Gastroesophageal sphincter (tissue), 4 donors: ENCODE measurements around the gene SHE. TPM values are rescaled to one million over a fixed set of nuclear protein-coding genes. Genes with fewer than 3 reads are reported as not detected.
"Not testable (repeated sequence)": the region's sequence is repeated elsewhere in the genome, so short reads cannot be mapped to it uniquely, and the experiment has no call there.

Source experiments
- ATAC-seq: fragments of 150-250 bp; one replicate; pipeline ENCODE4 v1.9.1; 2016; ENCODE audit warnings: mild to moderate bottlenecking, moderate library complexity
- H3K27ac ChIP-seq, 4 donors: fragments of 200-600 bp; sonication (generic) in 3 of 4; 1 replicate in 3 of 4; 2 replicates in 1 of 4; pipeline ENCODE4 v1.5.1; 2016 to 2019
- H3K27me3 ChIP-seq: fragments of 200-600 bp; sonication (generic); one replicate; pipeline ENCODE4 v1.5.1; 2019
- H3K36me3 ChIP-seq, 2 donors: fragments of 200-600 bp; sonication (generic); one replicate each; pipeline ENCODE4 v1.5.1; 2019; ENCODE audit warnings: control low read depth in 1 of 2
- H3K4me1 ChIP-seq, 3 donors: fragments of 200-600 bp; sonication (generic); 1 replicate in 2 of 3; 2 replicates in 1 of 3; pipeline ENCODE4 v1.5.1; 2016 to 2019; ENCODE audit warnings: control low read depth in 2 of 3
- H3K4me3 ChIP-seq, 2 donors: fragments of 200-600 bp; sonication (generic); one replicate each; pipeline ENCODE4 v1.5.1; 2019; ENCODE audit warnings: mild to moderate bottlenecking in 1 of 2, moderate library complexity in 1 of 2
- H3K9me3 ChIP-seq, 3 donors: fragments of 200-600 bp; sonication (generic); one replicate each; pipeline ENCODE4 v1.5.1; 2017 to 2019; ENCODE audit warnings: control low read depth in 2 of 3
- CTCF ChIP-seq, 4 experiments: fragments of 200-600 bp in 2 of 4; fragments of 450-650 bp in 2 of 4; sonication (generic) in 1 of 4; IDR thresholded peaks; one replicate each; pipeline ENCODE4 v1.5.1; 2017 to 2019; ENCODE audit warnings: antibody characterized with exemption in 4 of 4, mild to moderate bottlenecking in 2 of 4, moderate library complexity in 2 of 4
- EP300 ChIP-seq: sonication (generic); formaldehyde crosslinking; IDR thresholded peaks from one replicate; pipeline ENCODE4 v1.6.1; 2017; ENCODE audit warnings: antibody characterized with exemption, mild to moderate bottlenecking
- POLR2A ChIP-seq, 2 donors: fragments of 450-650 bp; IDR thresholded peaks; one replicate each; pipeline ENCODE4 v1.6.1; 2017; ENCODE audit warnings: antibody characterized with exemption in 2 of 2, mild to moderate bottlenecking in 2 of 2, moderate library complexity in 1 of 2
- POLR2AphosphoS5 ChIP-seq: sonication (generic); formaldehyde crosslinking; IDR thresholded peaks from one replicate; pipeline ENCODE4 v1.6.1; 2017; ENCODE audit warnings: antibody characterized with exemption
- whole genome bisulfite sequencing, 2 donors: methylation state at CpG; one replicate each; pipeline ENCODE4 v1.1.5; 2018; ENCODE audit warnings: low coverage in 1 of 2; 5-methylcytosine and 5-hydroxymethylcytosine counted together
- total RNA-seq, 4 donors: library from RNA; depleted of rRNA; stranded (reverse); fragments of >200 nt; gene quantifications; one replicate each; pipeline ENCODE4 v1.1.0, GENCODE V29; 2016

SHE gene
- total RNA-seq, 4 donors from 2014 or later: 7.2 to 13.9 (median 11.7) TPM

GRCh38 chr1:154539486-154540483, 37.6 kb upstream of the SHE start:
- no peak overlapping the region for H3K27ac ChIP-seq
- no peak for TF ChIP-seq EP300
- no peak for TF ChIP-seq POLR2A (IDR thresholded peaks at IDR 0.05)
- no peak for TF ChIP-seq POLR2AphosphoS5
- H3K4me3 ChIP-seq: no peak overlapping the region
- peaks cover 27% of the 10 kb centered on the region for H3K27me3 ChIP-seq
- H3K36me3 ChIP-seq: no peaks in the 10 kb centered on the region
- no peaks in the 10 kb centered on the region for H3K9me3 ChIP-seq
- no peak for ATAC-seq
- no peaks in the 10 kb centered on the region for H3K4me1 ChIP-seq
- WGBS, 2 donors: 82 to 86% methylated on average over 8 of the region's 9 CpGs

- ATAC-seq: no peak
- TF ChIP-seq CTCF (IDR thresholded peaks at IDR 0.05) (no peak), POLR2AphosphoS5 (no peak), EP300 (no peak), POLR2A (IDR thresholded peaks at IDR 0.05) (no peak)
Measured at GRCh38 chr1:154536570-154536969, 34.4 kb upstream of the SHE start.

GRCh38 chr1:154533952-154534844, 32.0 kb upstream of the SHE start:
- TF ChIP-seq EP300 (no peak), CTCF (IDR thresholded peaks at IDR 0.05) (peak in 2 of 4 experiments; percentile 29)
- no peak for ATAC-seq
- H3K36me3 ChIP-seq: no peaks in the 10 kb centered on the region
- H3K4me1 ChIP-seq: no peaks in the 10 kb centered on the region
- H3K27ac ChIP-seq: no peak overlapping the region
- peaks cover 6% of the 10 kb centered on the region for H3K27me3 ChIP-seq
- 54 to 62% methylated on average over 8 to 10 of the region's 11 CpGs for WGBS, 2 donors
- H3K4me3 ChIP-seq: no peak overlapping the region
- no peaks in the 10 kb centered on the region for H3K9me3 ChIP-seq

More at GRCh38 chr1:154536570-154536969, 34.4 kb upstream of the SHE start:
- H3K4me1 ChIP-seq: no peaks in the 10 kb centered on the region
- no peaks in the 10 kb centered on the region for H3K36me3 ChIP-seq
- WGBS, 2 donors: 71 to 77% methylated on average over 6 to 7 of the region's 7 CpGs
- peaks cover 16% of the 10 kb centered on the region for H3K27me3 ChIP-seq
- H3K9me3 ChIP-seq: no peaks in the 10 kb centered on the region
- H3K27ac ChIP-seq: no peak overlapping the region
- no peak overlapping the region for H3K4me3 ChIP-seq

GRCh38 chr1:154531950-154532349, 29.7 kb upstream of the SHE start:
- H3K4me3 ChIP-seq, H3K4me1 ChIP-seq, H3K27me3 ChIP-seq, H3K27ac ChIP-seq, H3K36me3 ChIP-seq, H3K9me3 ChIP-seq, ATAC-seq: not testable (repeated sequence)
- WGBS, 2 donors: no CpG with 5 or more reads among the region's 13 CpGs

- Histone ChIP-seq H3K9me3 (no peaks in the 10 kb centered on the region), H3K4me3 (no peak overlapping the region), H3K27me3 (no peaks in the 10 kb centered on the region), H3K27ac (no peak overlapping the region), H3K36me3 (no peaks in the 10 kb centered on the region), H3K4me1 (no peaks in the 10 kb centered on the region)
- no peak for ATAC-seq
- TF ChIP-seq POLR2AphosphoS5 (no peak), POLR2A (IDR thresholded peaks at IDR 0.05) (no peak), EP300 (no peak), CTCF (IDR thresholded peaks at IDR 0.05) (no peak)
- 90 to 97% methylated on average over 6 of the region's 6 CpGs for WGBS, 2 donors
Measured at GRCh38 chr1:154529308-154529707, 27.1 kb upstream of the SHE start.
